IPS-18c (cell line): ENCODE measurements around the gene SVOP.
"Not testable (repeated sequence)": the region's sequence is repeated elsewhere in the genome, so short reads cannot be mapped to it uniquely, and the experiment has no call there.

Experiments
- H3K4me3 ChIP-seq: 2 replicates; pipeline ENCODE4 v1.7.0; 2013; ENCODE audit warnings: low read depth, mild to moderate bottlenecking, low read length, moderate library complexity; ENCODE audit not compliant: insufficient read depth
- H3K9me3 ChIP-seq: one replicate; pipeline ENCODE4 v1.6.1; 2013; ENCODE audit warnings: mild to moderate bottlenecking, low read length, moderate library complexity; ENCODE audit not compliant: control insufficient read depth, insufficient read depth

The SVOP gene

DNA sequence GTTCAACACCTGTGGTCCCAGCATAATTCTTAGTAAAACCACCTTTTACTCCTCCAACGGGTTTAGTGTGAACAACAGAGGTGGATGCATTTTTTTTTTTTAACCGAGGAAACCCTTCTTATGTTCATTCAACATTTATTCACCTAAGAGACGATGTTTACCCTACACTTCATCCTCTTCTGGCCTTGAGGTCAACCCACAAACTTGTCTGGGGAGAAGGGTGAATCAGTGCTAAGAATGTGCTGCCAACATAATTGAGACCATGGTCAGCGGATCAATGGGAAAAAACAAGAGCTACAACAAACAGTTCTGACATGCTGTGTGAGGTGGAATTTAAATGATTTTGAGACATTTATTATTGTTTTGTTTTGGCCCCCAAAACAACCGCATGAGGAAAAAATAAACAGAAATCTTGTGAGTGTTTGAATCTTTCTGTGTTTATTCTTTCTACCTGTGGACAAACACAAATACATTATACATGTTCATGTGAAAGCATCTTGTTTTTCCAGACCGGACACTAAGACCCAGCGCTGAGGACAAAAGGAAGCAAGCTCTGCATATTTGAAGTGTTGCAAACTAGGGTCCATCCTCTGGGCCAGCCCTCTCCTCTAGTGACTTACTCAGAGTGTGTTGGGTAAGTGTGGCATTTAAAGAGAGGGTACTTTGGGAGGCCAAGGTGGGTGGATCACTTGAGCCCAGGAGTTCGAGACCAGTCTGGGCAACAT, 26.4 kb upstream of the SVOP start:
- Histone ChIP-seq H3K4me3 (no peak overlapping the region), H3K9me3 (no peaks in the 10 kb centered on the region)

DNA sequence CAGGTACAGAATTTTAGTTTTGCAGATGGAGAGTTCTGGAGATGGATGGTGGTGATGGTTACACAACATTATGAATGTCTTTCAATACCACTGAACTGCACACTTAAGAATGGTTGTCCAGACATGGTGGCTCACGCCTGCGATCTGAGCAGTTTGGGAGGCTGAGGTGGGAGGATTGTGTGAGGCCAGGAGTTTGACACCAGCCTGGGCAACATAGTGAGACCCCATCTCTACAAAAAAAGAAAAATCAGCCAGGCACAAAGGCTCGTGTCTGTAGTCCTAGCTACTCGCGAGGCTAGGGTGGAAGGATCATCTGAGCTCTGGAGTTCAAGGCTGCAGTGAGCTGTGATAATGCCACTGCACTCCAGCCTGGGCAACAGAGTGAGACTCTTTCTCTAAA, 23.4 kb upstream of the SVOP start:
- H3K9me3 ChIP-seq: no peaks in the 10 kb centered on the region
- no peak overlapping the region for H3K4me3 ChIP-seq

DNA sequence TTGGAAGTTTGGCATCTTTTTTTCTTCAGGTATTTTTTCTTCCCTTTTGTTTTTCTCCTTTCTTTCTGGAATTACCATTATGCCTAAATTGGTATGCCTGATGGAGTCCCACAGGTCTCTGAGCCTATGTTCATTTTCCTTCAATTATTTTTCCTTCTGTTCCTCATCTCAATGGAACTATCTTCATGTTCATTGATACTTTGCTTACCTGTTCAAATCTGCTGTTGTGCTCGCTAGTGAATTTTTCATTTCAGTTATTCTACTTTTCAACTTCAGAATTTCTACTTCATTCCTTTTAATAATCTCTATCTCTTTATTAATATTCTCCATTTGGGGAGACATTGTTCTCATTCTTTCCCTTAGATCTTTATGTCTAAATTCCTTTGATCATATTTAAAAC, 16.1 kb upstream of the SVOP start:
- Histone ChIP-seq H3K9me3 (no peaks in the 10 kb centered on the region), H3K4me3 (no peak overlapping the region)

DNA sequence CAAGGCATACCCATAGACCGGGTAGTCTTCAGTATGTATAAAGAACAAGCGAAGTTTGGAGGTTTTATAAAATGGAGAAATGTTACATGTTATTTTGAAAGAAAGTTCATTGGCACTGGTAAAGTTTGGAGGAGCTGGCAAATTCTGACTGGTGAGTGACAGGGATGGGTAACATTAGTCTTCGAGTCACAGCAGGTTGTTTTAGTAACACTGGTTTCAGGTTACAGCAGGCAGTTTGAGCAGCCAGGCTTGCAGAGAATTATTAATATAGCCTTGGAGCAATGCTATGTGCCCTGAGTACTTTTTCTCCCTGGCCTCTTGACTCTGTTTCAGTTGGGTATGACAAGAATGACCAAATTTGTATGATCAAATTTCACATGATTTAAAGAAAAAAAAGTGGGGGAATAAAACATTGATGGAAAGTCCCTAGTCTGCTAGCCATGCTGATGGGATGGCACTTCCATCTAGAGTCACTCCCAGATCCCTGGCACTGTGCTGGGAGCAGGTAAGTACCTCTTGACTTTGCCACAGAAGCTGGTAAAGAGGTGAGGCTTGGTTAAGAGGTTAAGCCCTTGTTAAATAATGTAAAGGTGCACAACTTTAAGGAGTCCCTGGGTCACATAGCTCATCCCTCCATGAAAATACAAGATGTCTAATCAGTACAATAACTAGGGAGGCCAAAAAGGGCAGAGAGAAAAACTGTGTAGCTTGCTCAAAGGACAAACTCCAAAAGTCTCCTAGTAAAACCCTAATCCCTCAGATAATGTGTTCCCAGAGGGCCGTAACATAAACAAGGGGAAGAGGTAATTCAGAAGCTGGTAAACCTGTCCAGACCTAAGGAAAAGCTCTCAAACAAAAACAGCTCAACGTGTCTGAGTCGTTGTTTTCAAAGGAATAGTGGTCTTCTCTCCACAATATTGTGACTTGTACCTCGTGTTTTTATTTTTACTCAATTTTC, 12.7 kb upstream of the SVOP start:
- Histone ChIP-seq H3K4me3 (no peak overlapping the region), H3K9me3 (peaks cover 4% of the 10 kb centered on the region)

DNA sequence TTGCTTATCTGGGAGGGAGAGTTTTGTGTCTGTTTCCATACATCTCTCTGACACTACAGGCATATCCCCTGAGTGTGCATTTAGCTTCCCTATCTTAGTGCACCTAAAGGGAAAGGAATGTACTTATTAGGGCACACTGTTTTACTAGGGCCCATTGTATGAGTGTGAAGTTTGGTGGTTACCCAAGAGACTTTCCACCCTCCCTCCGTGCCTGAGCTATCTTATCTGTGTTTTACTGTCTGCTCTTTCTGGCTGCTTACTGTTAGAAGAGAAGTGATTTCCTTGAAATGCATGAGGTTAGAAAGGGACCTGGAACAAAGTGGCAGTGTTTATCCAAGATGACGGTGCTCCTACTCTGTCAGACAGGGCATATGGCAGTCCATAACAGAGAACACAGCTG, 8.5 kb upstream of the SVOP start:
- Histone ChIP-seq H3K4me3 (no peak overlapping the region), H3K9me3 (peaks cover 4% of the 10 kb centered on the region)

DNA sequence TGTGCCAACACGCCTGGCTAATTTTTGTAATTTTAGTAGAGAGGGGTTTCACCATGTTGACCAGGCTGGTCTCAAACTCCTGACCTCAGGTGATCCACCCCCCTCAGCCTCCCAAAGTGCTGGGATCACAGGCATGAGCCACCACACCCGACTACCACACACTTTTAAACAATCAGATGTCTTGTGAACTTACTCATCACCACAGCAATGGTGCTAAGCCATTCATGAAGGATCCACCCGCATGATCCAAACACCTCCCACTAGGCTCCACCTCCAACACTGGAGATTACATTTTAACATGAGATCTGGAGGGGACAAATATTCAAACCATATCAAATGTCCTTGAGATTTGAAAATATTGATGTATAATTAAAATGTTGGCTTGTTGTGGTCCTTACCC, 7.8 kb upstream of the SVOP start:
- H3K4me3 ChIP-seq, H3K9me3 ChIP-seq: not testable (repeated sequence)

DNA sequence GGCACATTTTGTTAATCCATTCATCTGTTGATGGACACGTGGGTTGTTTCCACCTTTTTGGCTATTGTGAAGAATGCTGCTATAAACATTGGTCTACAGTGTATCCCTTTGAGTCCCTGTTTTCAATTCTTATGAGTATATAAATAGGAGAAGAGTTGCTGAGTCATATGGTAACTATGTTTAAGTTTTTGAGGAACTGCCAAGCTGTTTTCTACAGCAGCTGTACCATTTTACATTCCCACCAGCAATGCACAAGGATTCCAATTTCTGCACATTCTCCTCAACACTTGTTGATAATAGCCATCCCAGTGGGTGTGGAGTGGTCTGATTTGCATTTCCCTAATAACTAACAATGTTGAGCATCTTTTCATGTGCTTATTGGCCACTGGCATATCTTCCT, 6.9 kb upstream of the SVOP start:
- Histone ChIP-seq H3K4me3 (no peak overlapping the region), H3K9me3 (peaks cover 4% of the 10 kb centered on the region)

DNA sequence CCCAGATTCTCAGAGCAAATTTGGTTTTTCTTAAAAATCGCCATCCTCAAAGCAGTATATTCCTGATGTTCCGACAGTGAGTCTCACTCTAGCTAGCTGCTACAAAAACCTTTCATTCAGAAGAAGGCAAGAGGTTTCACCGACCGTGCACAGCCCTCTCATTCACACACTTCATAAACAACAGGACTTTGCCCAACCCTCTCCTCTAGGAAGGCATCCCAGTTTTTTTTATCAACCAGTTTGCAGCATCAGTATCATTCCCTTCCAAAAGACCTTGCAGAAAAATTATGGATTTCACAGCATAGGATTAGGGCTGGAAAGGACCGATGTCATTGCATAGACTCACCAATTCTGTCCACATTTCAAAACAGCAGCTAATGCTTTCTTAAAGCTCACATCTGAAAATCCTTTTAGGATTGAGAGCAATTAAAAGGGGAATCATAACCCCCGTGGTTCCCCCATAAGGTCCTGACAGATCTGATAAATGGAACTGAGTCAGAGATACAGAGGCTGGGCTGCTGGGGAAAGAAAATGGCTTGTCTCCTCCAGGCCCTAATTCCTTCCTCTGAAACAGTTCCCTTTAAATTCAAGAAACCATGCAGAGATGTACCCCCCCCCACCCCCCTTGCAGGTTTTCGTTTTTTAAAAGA, 597 bp downstream of the SVOP start:
- Histone ChIP-seq H3K9me3 (no peaks in the 10 kb centered on the region), H3K4me3 (no peak overlapping the region)

DNA sequence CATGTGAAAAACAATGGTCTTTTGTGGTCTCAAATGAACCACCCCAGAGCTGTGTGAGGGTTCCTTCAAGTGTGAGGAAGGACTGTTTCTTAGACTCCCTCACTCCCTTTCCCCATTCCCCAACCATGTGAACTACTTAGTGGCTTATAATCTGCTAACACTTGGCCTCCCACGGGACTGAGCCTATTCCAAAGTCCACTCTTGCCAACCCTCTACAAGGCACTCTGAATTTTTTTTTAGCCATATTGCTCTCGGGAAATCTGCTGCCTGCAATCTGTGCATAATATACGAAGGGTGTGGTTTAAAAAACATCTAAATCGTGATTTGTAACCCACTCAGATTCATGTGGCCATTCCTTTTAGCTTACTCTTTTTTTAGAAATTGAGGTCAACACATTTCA, 2.6 kb downstream of the SVOP start:
- Histone ChIP-seq H3K9me3 (no peaks in the 10 kb centered on the region), H3K4me3 (no peak overlapping the region)

DNA sequence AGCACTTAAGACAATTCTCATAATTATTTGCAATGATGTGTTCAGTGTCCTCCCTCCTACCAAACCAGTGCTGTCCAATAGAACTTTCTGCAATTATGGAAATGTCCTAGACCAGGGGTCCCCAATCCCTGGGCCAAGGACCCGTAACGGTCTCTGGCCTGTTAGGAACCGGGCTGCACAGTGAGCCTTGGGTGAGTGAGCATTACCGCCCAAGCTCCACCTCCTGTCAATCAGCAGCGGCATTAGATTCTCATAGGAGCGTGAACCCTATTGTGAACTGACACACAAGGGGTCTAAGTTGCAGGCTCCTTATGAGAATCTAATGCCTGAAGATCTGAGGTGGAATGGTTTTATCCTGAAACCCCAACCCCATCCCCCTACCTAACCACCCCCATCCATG, 3.9 kb downstream of the SVOP start:
- no peaks in the 10 kb centered on the region for H3K9me3 ChIP-seq
- H3K4me3 ChIP-seq: no peak overlapping the region

DNA sequence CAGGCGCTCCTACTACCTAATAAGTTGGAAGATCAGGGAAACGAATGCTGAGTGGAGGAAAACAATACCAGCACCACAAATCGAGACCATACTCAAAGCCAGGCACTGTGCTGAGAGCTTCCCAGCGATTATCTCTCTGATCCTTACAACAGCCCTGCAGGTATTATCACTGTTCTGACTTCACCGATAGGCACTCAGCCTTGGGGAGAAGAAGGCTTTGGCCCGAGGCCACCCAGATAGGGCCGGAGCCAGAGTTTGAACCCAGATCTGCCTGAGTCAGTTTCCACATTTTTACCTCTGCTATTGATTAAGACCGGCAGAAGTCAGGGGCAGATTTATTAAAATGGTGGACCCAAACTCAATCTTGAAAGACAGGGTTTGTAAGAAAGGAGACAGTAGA, 4.9 kb downstream of the SVOP start:
- Histone ChIP-seq H3K9me3 (no peaks in the 10 kb centered on the region), H3K4me3 (no peak overlapping the region)

DNA sequence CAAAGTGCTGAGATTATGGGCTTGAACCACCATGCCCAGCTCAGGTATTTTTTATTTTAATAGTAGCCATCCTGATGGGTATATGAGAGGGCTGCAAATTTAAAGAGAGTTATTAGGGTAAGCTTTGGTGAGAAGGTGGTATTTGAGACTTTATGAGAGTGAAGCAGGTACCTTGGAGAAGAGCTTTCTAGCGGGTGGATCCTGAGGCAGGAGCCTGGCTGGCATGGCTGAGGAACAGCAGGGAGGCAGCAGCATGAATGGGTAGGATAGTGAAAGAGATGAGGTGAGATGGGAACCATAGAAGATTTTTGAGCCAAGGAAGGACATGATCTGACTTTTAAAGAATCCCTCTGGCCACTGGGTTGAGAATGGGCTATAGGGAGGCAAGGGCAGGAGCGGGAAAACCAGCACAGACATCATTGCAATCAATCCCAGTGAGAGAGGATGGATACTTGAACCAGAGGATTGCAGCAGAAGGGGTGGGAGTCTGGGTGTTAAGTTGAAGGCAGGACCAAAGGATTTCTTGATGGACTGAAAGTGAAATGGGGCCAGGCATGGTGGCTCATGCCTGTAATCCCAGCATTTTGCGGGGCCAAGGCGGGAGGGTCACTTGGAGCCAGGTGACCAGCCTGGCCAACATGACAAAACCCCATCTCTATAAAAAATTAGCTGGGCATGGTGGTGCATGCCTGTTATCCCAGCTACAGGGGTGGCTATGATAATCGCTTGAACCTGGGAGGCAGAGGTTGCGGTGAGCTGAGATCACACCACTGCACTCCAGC, 5.7 kb downstream of the SVOP start:
- H3K4me3 ChIP-seq: no peak overlapping the region
- H3K9me3 ChIP-seq: no peaks in the 10 kb centered on the region

DNA sequence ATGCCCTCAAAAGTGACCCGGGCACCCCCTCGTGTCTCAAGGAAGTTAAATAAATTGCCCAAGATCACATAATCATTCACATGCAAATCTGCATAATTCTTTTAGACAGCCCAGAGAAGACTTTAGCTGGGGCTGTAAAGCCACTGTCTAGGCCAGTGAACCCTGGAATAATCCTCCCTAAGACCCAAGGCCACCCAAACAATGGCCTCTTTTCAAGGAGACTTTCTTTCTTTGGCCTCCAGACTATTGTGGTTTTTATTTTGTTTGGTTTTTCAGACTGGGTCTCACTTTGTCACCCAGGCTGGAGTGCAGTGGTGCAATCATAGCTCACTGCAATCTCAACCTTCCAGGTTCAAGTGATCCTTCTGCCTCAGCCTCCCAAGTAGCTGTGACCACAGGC, 10.6 kb downstream of the SVOP start:
- no peak overlapping the region for H3K4me3 ChIP-seq
- H3K9me3 ChIP-seq: no peaks in the 10 kb centered on the region

DNA sequence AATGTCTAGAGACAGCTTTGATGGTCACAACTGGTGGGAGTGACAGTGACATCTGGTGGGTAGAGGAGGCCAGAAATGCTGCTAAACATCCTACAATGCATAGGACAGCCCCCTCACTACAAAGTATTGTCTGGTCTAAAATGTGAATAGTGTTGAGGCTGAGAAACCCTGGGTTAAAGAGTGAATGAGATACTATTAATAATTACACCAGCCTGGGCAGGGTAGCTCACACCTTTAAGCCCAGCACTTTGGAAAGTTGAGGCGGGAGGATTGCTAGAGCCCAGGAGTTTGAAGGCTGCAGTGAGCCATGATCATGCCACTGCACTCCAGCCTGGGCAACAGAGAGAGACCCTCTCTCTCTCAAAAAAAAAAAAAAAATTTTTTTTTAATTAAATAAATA, 11.1 kb downstream of the SVOP start:
- H3K9me3 ChIP-seq: no peaks in the 10 kb centered on the region
- H3K4me3 ChIP-seq: no peak overlapping the region

DNA sequence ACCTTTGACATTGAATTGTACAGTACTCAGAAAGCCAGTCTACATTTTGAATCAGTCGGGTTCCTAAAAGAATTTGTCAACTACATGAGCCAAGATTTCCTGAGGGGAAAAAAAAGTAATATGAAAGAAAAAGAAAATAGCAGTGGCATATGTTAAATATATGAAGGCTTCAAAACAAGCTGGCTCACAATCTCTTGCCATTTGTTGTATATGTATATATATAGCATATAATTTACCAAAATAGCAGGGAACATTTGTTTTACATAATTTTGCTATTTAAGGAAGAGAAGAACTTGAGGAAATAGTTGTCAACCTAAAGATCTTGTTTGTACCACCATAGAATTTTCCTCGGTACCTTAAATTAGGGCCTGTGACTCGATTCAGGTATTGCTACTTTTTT, 16.9 kb downstream of the SVOP start:
- Histone ChIP-seq H3K4me3 (no peak overlapping the region), H3K9me3 (no peaks in the 10 kb centered on the region)

DNA sequence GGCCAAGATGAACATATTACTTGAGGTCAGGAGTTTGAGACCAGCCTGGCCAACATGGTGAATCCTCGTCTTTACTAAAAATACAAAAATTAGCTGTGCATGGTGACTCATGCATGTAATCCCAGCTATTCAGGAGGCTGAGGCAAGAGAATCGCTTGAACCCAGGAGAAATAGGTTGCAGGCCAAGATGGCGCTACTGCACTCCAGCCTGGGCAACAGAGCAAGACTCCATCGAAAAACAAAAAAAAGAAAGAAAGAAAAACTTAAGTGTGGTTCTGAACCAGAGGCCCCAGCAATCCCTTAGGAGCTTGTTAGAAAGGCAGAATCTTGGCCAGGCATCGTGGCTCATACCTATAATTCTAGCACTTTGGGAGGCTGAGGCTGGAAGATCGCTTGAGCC, 24.5 kb downstream of the SVOP start:
- Histone ChIP-seq H3K9me3 (peaks cover 5% of the 10 kb centered on the region), H3K4me3 (no peak overlapping the region)

DNA sequence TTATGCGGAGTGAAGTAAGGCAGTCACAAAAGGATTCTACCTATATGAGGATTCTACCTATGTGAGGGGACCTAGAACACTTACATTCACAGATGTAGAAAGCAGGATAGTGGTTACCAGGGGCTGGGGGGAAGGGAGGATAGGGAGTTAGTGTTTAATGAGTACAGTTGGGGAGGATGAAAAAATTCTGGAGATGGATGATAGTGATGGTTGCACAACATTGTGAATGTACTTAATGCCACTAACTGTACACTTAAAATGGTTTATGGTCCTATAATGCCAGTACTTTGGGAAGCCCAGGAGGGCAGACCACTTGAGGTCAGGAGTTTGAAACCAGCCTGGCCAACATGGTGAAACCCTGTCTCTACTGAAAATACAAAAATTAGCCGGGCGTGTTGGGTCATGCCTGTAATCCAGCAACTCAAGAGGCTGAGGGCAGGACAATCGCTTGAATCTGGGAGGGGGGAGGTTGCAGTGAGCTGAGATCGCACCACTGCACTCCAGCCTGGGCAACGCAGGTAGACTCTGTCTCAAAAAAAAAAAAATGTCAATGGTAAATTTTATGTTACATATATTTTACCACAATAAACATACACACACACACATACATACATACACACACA, 25.4 kb downstream of the SVOP start:
- H3K9me3 ChIP-seq: peaks cover 5% of the 10 kb centered on the region
- no peak overlapping the region for H3K4me3 ChIP-seq
